DOHH2 (cell line): ENCODE data around the gene MST1.

Source experiments
- EZH2phosphoT487 ChIP-seq: fragments of 200-600 bp; sonication (generic); IDR thresholded peaks from 2 replicates; pipeline ENCODE4 v1.6.1; 2017; ENCODE audit warnings: borderline replicate concordance, mild to moderate bottlenecking, antibody characterized with exemption, low read length, moderate library complexity, mixed read lengths
- TF ChIP-seq, protein P1 (sequence below): fragments of 200-600 bp; sonication (generic); IDR thresholded peaks from one replicate; pipeline ENCODE4 v1.5.1; 2014; ENCODE audit warnings: antibody characterized with exemption, mild to moderate bottlenecking, low read depth, low read length; ENCODE audit not compliant: poor library complexity, severe bottlenecking

DNA sequence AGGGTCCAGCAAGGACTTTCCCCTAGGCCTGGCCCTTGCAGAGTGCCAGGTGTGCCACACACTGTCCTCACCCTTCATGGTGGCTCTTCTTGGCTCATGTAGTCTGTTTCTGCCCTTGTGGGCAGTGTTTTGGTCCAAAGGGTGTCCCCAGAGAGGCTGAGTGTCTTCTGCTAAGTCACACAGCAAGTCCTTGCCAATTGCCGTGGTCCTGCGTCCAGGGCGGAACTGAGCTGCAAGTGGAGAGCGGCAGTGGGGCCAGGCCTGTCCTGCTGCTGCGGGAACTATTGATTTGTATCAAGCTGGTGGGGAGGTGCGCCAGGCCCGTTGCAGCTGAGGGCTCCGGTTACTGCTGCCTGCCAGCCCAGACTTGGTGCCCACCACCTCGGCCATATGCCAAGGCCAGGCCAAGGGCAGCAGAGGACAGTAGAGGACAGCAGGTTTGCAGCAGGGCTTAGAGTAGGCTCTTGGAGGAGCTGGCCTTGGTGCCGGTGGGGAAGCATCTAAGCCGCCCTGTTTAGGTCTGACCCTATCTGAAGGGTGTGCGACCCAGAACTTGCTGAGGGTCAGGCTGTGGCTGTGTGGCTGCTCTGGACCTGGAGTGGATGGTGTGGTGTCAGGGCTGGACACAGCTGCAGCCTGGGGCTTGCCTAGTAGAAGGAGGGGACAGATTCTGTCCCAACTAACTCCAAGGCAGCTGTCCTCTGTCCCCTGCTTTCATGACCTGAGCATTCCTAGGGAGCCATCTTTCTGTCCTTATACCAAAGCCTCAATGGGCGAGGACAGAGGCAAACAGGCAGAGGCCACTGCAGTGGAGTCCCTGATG, 25.7 kb upstream of the MST1 start:
- TF ChIP-seq, protein P1, sequence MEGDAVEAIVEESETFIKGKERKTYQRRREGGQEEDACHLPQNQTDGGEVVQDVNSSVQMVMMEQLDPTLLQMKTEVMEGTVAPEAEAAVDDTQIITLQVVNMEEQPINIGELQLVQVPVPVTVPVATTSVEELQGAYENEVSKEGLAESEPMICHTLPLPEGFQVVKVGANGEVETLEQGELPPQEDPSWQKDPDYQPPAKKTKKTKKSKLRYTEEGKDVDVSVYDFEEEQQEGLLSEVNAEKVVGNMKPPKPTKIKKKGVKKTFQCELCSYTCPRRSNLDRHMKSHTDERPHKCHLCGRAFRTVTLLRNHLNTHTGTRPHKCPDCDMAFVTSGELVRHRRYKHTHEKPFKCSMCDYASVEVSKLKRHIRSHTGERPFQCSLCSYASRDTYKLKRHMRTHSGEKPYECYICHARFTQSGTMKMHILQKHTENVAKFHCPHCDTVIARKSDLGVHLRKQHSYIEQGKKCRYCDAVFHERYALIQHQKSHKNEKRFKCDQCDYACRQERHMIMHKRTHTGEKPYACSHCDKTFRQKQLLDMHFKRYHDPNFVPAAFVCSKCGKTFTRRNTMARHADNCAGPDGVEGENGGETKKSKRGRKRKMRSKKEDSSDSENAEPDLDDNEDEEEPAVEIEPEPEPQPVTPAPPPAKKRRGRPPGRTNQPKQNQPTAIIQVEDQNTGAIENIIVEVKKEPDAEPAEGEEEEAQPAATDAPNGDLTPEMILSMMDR, result no peak
- no peak for TF ChIP-seq EZH2phosphoT487
